ENCODE measurements around the gene CYB5D1.

Gene CYB5D1

GRCh38 chr17:7889166-7889955 is 31.6 kb downstream of the CYB5D1 start:
- DNase-seq (ENCODE audit: low spot score in 2 of 2): no peak
- no peak for ATAC-seq (replicated peaks; ENCODE audit: extremely low read depth, poor library complexity, severe bottlenecking)
- Mint-ChIP-seq H3K4me3 (no peak overlapping the region), H3K9me3 (no peaks in the 10 kb centered on the region), H3K36me3 (ENCODE audit: insufficient read depth) (peaks cover 51% of the 10 kb centered on the region), H3K4me1 (peaks cover 10% of the 10 kb centered on the region), H3K27me3 (no peaks in the 10 kb centered on the region), H3K27ac (ENCODE audit: low read depth) (no peak overlapping the region)

GRCh38 chr17:7893187-7893880 is 35.5 kb downstream of the CYB5D1 start:
- no peak for DNase-seq (ENCODE audit: low spot score in 2 of 2)
- Mint-ChIP-seq H3K27me3 (no peaks in the 10 kb centered on the region), H3K4me3 (no peak overlapping the region), H3K9me3 (no peaks in the 10 kb centered on the region), H3K27ac (ENCODE audit: low read depth) (no peak overlapping the region), H3K36me3 (ENCODE audit: insufficient read depth) (peaks cover 71% of the 10 kb centered on the region), H3K4me1 (peaks cover 30% of the 10 kb centered on the region)
- no peak for ATAC-seq (replicated peaks; ENCODE audit: extremely low read depth, poor library complexity, severe bottlenecking)

- no peak for DNase-seq (ENCODE audit: low spot score in 2 of 2)
- no peak for ATAC-seq (replicated peaks; ENCODE audit: extremely low read depth, poor library complexity, severe bottlenecking)
- H3K4me3 Mint-ChIP-seq: no peak overlapping the region
- no peak overlapping the region for H3K27ac Mint-ChIP-seq (ENCODE audit: low read depth)
- H3K36me3 Mint-ChIP-seq (ENCODE audit: insufficient read depth): peaks cover 78% of the 10 kb centered on the region
- H3K4me1 Mint-ChIP-seq: peaks cover 30% of the 10 kb centered on the region
- H3K27me3 Mint-ChIP-seq: no peaks in the 10 kb centered on the region
- H3K9me3 Mint-ChIP-seq: no peaks in the 10 kb centered on the region
These were observed 36.4 kb downstream of the CYB5D1 start for GRCh38 chr17:7894226-7894625.

- Mint-ChIP-seq H3K27me3 (no peaks in the 10 kb centered on the region), H3K36me3 (ENCODE audit: insufficient read depth) (peaks cover 75% of the 10 kb centered on the region), H3K4me3 (no peak overlapping the region), H3K27ac (ENCODE audit: low read depth) (no peak overlapping the region), H3K4me1 (peaks cover 30% of the 10 kb centered on the region), H3K9me3 (no peaks in the 10 kb centered on the region)
- ATAC-seq (replicated peaks; ENCODE audit: extremely low read depth, poor library complexity, severe bottlenecking): no peak
- no peak for DNase-seq (ENCODE audit: low spot score in 2 of 2)
These were observed 37.1 kb downstream of the CYB5D1 start for GRCh38 chr17:7894866-7895265.

GRCh38 chr17:7897090-7897489 is 39.3 kb downstream of the CYB5D1 start:
- Mint-ChIP-seq H3K27me3 (no peaks in the 10 kb centered on the region), H3K9me3 (no peaks in the 10 kb centered on the region), H3K4me3 (no peak overlapping the region), H3K36me3 (ENCODE audit: insufficient read depth) (peaks cover 75% of the 10 kb centered on the region), H3K27ac (ENCODE audit: low read depth) (no peak overlapping the region), H3K4me1 (peaks cover 22% of the 10 kb centered on the region)
- DNase-seq (ENCODE audit: low spot score in 2 of 2) (no peak), ATAC-seq (replicated peaks; ENCODE audit: extremely low read depth, poor library complexity, severe bottlenecking) (no peak)

GRCh38 chr17:7897773-7898172 is 40.0 kb downstream of the CYB5D1 start:
- no peak for DNase-seq (ENCODE audit: low spot score in 2 of 2)
- Mint-ChIP-seq H3K36me3 (ENCODE audit: insufficient read depth) (peaks cover 75% of the 10 kb centered on the region), H3K4me1 (peaks cover 22% of the 10 kb centered on the region), H3K9me3 (no peaks in the 10 kb centered on the region), H3K27ac (ENCODE audit: low read depth) (no peak overlapping the region), H3K27me3 (no peaks in the 10 kb centered on the region), H3K4me3 (no peak overlapping the region)
- ATAC-seq (replicated peaks; ENCODE audit: extremely low read depth, poor library complexity, severe bottlenecking): peak; percentile 36

- H3K9me3 Mint-ChIP-seq: no peaks in the 10 kb centered on the region
- DNase-seq (ENCODE audit: low spot score in 2 of 2) (no peak), ATAC-seq (replicated peaks; ENCODE audit: extremely low read depth, poor library complexity, severe bottlenecking) (no peak)
- peak overlapping the region; percentile 3 for H3K27ac Mint-ChIP-seq (ENCODE audit: low read depth)
- H3K4me1 Mint-ChIP-seq: peaks cover 12% of the 10 kb centered on the region
- peaks cover 67% of the 10 kb centered on the region for H3K36me3 Mint-ChIP-seq (ENCODE audit: insufficient read depth)
- no peaks in the 10 kb centered on the region for H3K27me3 Mint-ChIP-seq
- no peak overlapping the region for H3K4me3 Mint-ChIP-seq
These were observed 45.6 kb downstream of the CYB5D1 start for GRCh38 chr17:7903154-7904103.

GRCh38 chr17:7909089-7909488 is 51.3 kb downstream of the CYB5D1 start:
- ATAC-seq (replicated peaks; ENCODE audit: extremely low read depth, poor library complexity, severe bottlenecking) (no peak), DNase-seq (ENCODE audit: low spot score in 2 of 2) (no peak)
- H3K27ac Mint-ChIP-seq (ENCODE audit: low read depth): no peak overlapping the region
- H3K4me1 Mint-ChIP-seq: peaks cover 6% of the 10 kb centered on the region
- H3K27me3 Mint-ChIP-seq: no peaks in the 10 kb centered on the region
- peaks cover 45% of the 10 kb centered on the region for H3K36me3 Mint-ChIP-seq (ENCODE audit: insufficient read depth)
- no peak overlapping the region for H3K4me3 Mint-ChIP-seq
- no peaks in the 10 kb centered on the region for H3K9me3 Mint-ChIP-seq

- Mint-ChIP-seq H3K4me1 (peaks cover 7% of the 10 kb centered on the region), H3K27me3 (no peaks in the 10 kb centered on the region), H3K27ac (ENCODE audit: low read depth) (peak overlapping the region; percentile 56), H3K36me3 (ENCODE audit: insufficient read depth) (peaks cover 40% of the 10 kb centered on the region), H3K4me3 (no peak overlapping the region), H3K9me3 (no peaks in the 10 kb centered on the region)
- no peak for DNase-seq (ENCODE audit: low spot score in 2 of 2)
- no peak for ATAC-seq (replicated peaks; ENCODE audit: extremely low read depth, poor library complexity, severe bottlenecking)
These were observed 52.5 kb downstream of the CYB5D1 start for GRCh38 chr17:7910281-7910680.

- no peaks in the 10 kb centered on the region for H3K9me3 Mint-ChIP-seq
- H3K27me3 Mint-ChIP-seq: no peaks in the 10 kb centered on the region
- H3K27ac Mint-ChIP-seq (ENCODE audit: low read depth): peak overlapping the region; percentile 56
- H3K36me3 Mint-ChIP-seq (ENCODE audit: insufficient read depth): peaks cover 37% of the 10 kb centered on the region
- H3K4me3 Mint-ChIP-seq: no peak overlapping the region
- H3K4me1 Mint-ChIP-seq: peaks cover 12% of the 10 kb centered on the region
- ATAC-seq (replicated peaks; ENCODE audit: extremely low read depth, poor library complexity, severe bottlenecking) (no peak), DNase-seq (ENCODE audit: low spot score in 2 of 2) (no peak)
These were observed 52.9 kb downstream of the CYB5D1 start for GRCh38 chr17:7910711-7911110.

GRCh38 chr17:7911116-7911515 is 53.3 kb downstream of the CYB5D1 start:
- H3K27me3 Mint-ChIP-seq: no peaks in the 10 kb centered on the region
- H3K9me3 Mint-ChIP-seq: no peaks in the 10 kb centered on the region
- peaks cover 12% of the 10 kb centered on the region for H3K4me1 Mint-ChIP-seq
- peaks cover 34% of the 10 kb centered on the region for H3K36me3 Mint-ChIP-seq (ENCODE audit: insufficient read depth)
- peak overlapping the region; percentile 56 for H3K27ac Mint-ChIP-seq (ENCODE audit: low read depth)
- no peak overlapping the region for H3K4me3 Mint-ChIP-seq
- DNase-seq (ENCODE audit: low spot score in 2 of 2): no peak
- no peak for ATAC-seq (replicated peaks; ENCODE audit: extremely low read depth, poor library complexity, severe bottlenecking)

Data from central memory CD8-positive, alpha-beta T cell (primary cell).